ENCODE measurements around the gene MRPS12. TPM values are rescaled to one million over a fixed set of nuclear protein-coding genes. Genes with fewer than 3 reads are reported as not detected.
A peak's percentile ranks its signal among the peaks of the same experiment; 100 is the strongest.

MRPS12 gene
- total RNA-seq, 1 donor from 2014 or later: 67.6 TPM

DNA sequence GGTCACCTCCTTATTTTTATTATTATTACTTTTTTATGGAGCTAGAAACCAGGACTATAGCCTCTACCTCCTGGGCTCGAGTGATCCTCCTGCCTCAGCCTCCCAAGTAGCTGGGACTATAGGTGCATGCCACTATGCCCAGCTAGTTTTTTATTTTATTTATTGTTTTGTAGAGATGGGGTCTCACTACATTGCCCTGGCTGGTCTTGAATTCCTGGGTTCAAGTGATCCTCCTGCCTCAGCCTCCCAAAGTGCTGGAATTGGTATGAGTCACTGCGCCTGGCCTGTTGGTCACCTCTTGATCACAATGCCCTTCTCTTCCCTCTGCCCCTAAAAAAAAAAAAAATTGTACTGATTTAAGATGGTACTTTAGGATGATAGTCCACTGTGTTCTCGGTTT is 20.4 kb downstream of the MRPS12 start:
- H3K9me3 ChIP-seq (replicated peaks): no peaks in the 10 kb centered on the region
- DNase-seq: no peak
- peaks cover 17% of the 10 kb centered on the region for H3K27me3 ChIP-seq (ENCODE audit: low read depth)
- TF ChIP-seq, protein P1, sequence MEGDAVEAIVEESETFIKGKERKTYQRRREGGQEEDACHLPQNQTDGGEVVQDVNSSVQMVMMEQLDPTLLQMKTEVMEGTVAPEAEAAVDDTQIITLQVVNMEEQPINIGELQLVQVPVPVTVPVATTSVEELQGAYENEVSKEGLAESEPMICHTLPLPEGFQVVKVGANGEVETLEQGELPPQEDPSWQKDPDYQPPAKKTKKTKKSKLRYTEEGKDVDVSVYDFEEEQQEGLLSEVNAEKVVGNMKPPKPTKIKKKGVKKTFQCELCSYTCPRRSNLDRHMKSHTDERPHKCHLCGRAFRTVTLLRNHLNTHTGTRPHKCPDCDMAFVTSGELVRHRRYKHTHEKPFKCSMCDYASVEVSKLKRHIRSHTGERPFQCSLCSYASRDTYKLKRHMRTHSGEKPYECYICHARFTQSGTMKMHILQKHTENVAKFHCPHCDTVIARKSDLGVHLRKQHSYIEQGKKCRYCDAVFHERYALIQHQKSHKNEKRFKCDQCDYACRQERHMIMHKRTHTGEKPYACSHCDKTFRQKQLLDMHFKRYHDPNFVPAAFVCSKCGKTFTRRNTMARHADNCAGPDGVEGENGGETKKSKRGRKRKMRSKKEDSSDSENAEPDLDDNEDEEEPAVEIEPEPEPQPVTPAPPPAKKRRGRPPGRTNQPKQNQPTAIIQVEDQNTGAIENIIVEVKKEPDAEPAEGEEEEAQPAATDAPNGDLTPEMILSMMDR (IDR thresholded peaks at IDR 0.05; ENCODE audit: borderline replicate concordance): no peak
- no peak overlapping the region for H3K4me3 ChIP-seq
- intact Hi-C loops (cut with micrococcal nuclease): no loop called here
- H3K36me3 ChIP-seq: no peaks in the 10 kb centered on the region
- peaks cover 12% of the 10 kb centered on the region for H3K4me1 ChIP-seq
- no peak overlapping the region for H3K27ac ChIP-seq (replicated peaks)

DNA sequence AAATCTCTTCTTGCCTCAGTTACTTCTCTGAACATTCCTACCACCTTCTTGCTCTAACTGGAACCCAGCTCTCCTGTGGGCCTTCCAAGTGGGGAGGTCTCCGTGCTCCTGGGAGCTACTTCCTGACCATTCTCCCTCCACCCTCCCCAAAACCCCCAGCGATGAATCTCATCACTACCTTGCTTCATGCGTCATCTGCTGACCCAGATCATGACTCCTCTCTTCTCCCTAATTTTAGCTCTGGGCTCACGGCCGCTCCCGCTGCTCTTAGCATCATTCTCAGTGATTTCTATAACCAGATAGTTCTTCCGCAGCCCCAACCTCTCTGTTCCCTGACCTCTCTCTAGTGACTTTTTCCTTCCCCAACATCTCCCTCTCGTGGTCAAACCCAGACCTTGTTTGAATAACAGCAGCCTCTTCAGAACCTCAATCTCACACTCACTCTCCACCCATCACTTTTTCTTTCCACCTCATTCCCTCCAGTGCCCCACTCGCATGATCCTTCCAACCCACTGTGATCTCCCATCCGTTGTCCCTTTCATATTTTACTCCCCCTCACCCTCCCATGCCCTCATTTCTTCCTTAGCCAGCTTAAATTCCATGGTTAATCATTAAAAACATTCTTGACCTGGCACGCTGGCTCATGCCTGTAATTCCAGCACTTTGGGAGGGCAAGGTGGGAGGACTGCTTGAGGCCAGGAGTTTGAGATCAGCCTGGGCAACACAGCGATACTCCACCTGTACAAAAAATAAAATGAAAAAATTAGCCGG is 21.8 kb downstream of the MRPS12 start:
- Histone ChIP-seq H3K4me3 (no peak overlapping the region), H3K4me1 (peaks cover 12% of the 10 kb centered on the region), H3K36me3 (no peaks in the 10 kb centered on the region), H3K27ac (replicated peaks) (no peak overlapping the region), H3K9me3 (replicated peaks) (no peaks in the 10 kb centered on the region), H3K27me3 (ENCODE audit: low read depth) (peaks cover 17% of the 10 kb centered on the region)
- TF ChIP-seq, protein P1 (IDR thresholded peaks at IDR 0.05; ENCODE audit: borderline replicate concordance): peak; percentile 53
- intact Hi-C loops (cut with micrococcal nuclease): no loop called here
- no peak for DNase-seq

DNA sequence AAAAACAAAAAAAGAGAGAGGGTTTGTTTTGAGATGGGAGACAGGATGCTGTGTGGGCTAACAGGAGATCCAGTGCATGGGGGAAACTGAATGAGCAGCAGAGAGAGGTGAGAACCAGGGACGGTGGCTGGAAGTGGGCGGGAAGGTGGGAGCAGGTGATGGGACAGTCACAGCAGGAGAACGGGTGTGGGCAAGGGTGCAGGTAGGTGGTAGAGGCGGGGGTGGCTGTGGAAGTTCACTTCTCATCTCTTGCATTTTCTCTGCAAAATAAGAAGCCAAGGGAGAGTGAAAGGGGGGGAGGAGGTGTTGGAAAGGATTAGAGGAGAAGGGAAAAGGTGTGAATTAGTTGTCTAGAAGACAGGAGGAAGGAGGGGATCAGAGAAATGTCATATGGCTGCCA is 22.9 kb downstream of the MRPS12 start:
- intact Hi-C loops (cut with micrococcal nuclease): no loop called here
- Histone ChIP-seq H3K4me1 (peaks cover 12% of the 10 kb centered on the region), H3K4me3 (no peak overlapping the region), H3K27me3 (ENCODE audit: low read depth) (peaks cover 17% of the 10 kb centered on the region), H3K9me3 (replicated peaks) (no peaks in the 10 kb centered on the region), H3K36me3 (no peaks in the 10 kb centered on the region), H3K27ac (replicated peaks) (no peak overlapping the region)
- TF ChIP-seq, protein P1 (IDR thresholded peaks at IDR 0.05; ENCODE audit: borderline replicate concordance): no peak
- no peak for DNase-seq

DNA sequence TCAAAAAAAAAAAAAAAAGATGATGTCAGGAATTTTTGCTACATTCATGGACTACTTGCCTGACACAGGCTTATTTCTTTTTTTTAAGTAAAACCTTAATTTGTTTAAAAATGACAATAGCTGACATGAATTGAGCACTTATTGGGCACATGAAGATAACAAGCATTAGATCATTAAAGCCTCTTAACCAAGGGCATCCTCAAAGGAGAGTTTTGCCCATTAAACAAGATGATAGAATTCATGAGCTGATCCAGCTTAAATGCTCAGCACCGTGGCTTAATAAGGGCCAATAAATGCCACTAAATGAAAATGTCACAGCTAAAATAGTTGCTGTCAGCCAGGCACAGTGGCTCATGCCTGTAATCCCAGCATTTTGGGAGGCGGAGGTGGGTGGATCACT is 25.5 kb downstream of the MRPS12 start:
- intact Hi-C loops (cut with micrococcal nuclease): no loop called here
- no peak for DNase-seq
- H3K4me1 ChIP-seq: no peaks in the 10 kb centered on the region
- H3K27me3 ChIP-seq (ENCODE audit: low read depth): peaks cover 5% of the 10 kb centered on the region
- no peak overlapping the region for H3K27ac ChIP-seq (replicated peaks)
- H3K36me3 ChIP-seq: no peaks in the 10 kb centered on the region
- no peaks in the 10 kb centered on the region for H3K9me3 ChIP-seq (replicated peaks)
- H3K4me3 ChIP-seq: no peak overlapping the region
- TF ChIP-seq, protein P1 (IDR thresholded peaks at IDR 0.05; ENCODE audit: borderline replicate concordance): no peak

DNA sequence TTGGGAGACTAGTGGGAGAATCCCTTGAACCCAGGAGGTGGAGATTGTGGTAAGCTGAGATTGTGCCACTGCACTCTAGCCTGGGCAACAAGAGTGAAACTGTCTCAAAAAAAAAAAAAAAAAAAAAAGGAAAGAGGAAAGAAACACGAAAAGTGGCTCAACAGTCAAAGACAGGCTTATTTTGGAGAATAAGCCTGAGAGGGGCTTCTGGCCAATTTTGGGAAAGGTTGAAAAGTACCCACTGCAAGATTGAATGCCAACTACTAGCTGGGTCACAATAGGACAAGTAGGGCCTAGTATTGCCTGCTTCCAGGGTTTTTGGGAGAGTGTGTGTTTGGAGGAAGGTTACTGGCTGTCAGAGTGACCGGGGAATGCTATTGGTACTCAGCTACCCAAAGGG is 27.6 kb downstream of the MRPS12 start:
- H3K36me3 ChIP-seq: no peaks in the 10 kb centered on the region
- peaks cover 5% of the 10 kb centered on the region for H3K27me3 ChIP-seq (ENCODE audit: low read depth)
- peaks cover 9% of the 10 kb centered on the region for H3K4me1 ChIP-seq
- DNase-seq: no peak
- no peaks in the 10 kb centered on the region for H3K9me3 ChIP-seq (replicated peaks)
- intact Hi-C loops (cut with micrococcal nuclease): no loop called here
- no peak overlapping the region for H3K4me3 ChIP-seq
- no peak overlapping the region for H3K27ac ChIP-seq (replicated peaks)
- TF ChIP-seq, protein P1 (IDR thresholded peaks at IDR 0.05; ENCODE audit: borderline replicate concordance): no peak
